HL-60 (cell line): ENCODE data around the gene CCM2.

ENCODE experiments used
- DNase-seq, 2 experiments: peaks; one replicate each; pipeline ENCODE4 v3.0.0-alpha.2; 2010 to 2020; ENCODE audit warnings: low read depth in 1 of 2, low spot score in 1 of 2
- H3K27ac ChIP-seq: fragments of 250-450 bp; sonication (Bioruptor Pico); replicated peaks from 2 replicates; pipeline ENCODE4 v1.5.1; 2020; ENCODE audit warnings: mild to moderate bottlenecking, moderate library complexity
- H3K27me3 ChIP-seq: fragments of 250-450 bp; sonication (Bioruptor Pico); 2 replicates; pipeline ENCODE4 v1.5.1; 2021; ENCODE audit warnings: mild to moderate bottlenecking, moderate library complexity; ENCODE audit not compliant: insufficient read depth, poor library complexity, severe bottlenecking
- H3K4me3 ChIP-seq: replicated peaks from 2 replicates; pipeline ENCODE4 v1.5.1; 2011; ENCODE audit warnings: mild to moderate bottlenecking, control low read depth, low read length; ENCODE audit not compliant: insufficient read depth
- GABPA ChIP-seq: IDR thresholded peaks from 2 replicates; pipeline ENCODE4 v1.6.1; 2012; ENCODE audit warnings: low read depth
- POLR2AphosphoS5 ChIP-seq: IDR thresholded peaks from 2 replicates; pipeline ENCODE4 v1.6.1; 2012; ENCODE audit warnings: low read depth
- SPI1 ChIP-seq: IDR thresholded peaks from 2 replicates; pipeline ENCODE4 v1.6.1; 2012; ENCODE audit warnings: low read depth, mild to moderate bottlenecking, borderline replicate concordance
- TF ChIP-seq, protein P1 (sequence below): IDR thresholded peaks from 2 replicates; pipeline ENCODE4 v1.6.1; 2012; ENCODE audit warnings: low read depth; ENCODE audit not compliant: insufficient replicate concordance
- TF ChIP-seq, protein P2 (sequence below): IDR thresholded peaks from one replicate; pipeline ENCODE4 v1.5.1; 2011; ENCODE audit warnings: low read length, control low read depth, inconsistent platforms; ENCODE audit not compliant: insufficient read depth

The CCM2 gene

DNA sequence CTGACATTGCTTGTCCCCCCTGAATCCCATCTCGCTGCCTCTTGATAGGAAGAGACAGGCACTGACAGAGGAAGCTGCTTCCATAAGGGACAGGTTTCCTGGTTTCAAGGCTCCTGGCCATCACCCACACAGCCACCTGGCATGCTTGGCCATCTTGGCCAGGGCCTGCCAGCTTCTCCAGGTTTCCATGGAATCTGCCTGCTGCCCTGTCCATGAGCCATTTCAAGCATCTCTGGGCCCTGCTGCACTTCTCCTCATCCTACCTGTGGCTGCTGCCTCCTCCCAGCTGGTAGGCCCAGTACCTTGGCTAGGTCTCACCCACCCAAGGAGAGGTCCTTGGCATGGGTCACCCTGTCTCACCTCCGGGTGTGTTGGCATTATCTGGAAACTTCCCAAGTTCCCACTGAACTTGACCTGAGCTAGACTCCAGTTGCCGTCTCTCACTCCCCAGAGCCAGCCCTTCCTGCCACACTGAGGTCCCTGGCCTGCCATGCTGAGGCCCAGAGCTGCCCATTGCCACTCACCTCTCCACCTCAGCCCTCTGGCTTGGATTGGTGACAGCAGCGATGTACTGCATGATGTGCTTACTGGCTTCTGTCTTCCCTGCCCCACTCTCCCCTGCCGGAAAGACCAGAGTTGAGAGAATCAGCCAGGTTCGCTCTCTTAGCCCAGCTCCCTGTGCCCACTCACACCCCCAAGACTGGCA, 23.8 kb upstream of the CCM2 start:
- DNase-seq, result no peak
- H3K27ac ChIP-seq, result peak overlapping the region; percentile 92
- H3K4me3 ChIP-seq, result peak overlapping the region; percentile 64; the same call in 1 of the 2 replicates

DNA sequence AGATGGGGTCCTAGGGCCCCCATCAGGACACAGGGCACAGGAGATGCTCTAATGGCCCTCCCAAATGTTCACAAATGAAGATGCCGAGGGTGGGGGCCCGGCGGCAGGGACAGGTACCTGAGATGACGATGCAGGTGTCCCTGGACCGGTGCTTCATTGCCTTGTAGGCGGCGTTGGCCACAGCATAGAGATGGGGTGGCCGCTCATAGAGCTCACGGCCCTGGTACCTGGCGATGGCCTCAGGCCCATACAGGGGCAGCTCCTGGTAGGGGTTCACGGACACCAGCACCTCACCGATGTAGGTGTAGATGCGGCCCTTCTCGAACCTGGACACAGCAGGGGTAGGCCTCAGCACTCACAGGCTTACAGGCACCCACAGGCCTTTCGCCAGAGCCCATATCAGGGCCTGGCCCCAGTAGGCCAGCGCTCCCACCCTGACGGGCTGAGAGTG, 23.2 kb upstream of the CCM2 start:
- H3K27ac ChIP-seq, result peak overlapping the region; percentile 92
- H3K4me3 ChIP-seq, result peak overlapping the region; percentile 64
- TF ChIP-seq, protein P1, sequence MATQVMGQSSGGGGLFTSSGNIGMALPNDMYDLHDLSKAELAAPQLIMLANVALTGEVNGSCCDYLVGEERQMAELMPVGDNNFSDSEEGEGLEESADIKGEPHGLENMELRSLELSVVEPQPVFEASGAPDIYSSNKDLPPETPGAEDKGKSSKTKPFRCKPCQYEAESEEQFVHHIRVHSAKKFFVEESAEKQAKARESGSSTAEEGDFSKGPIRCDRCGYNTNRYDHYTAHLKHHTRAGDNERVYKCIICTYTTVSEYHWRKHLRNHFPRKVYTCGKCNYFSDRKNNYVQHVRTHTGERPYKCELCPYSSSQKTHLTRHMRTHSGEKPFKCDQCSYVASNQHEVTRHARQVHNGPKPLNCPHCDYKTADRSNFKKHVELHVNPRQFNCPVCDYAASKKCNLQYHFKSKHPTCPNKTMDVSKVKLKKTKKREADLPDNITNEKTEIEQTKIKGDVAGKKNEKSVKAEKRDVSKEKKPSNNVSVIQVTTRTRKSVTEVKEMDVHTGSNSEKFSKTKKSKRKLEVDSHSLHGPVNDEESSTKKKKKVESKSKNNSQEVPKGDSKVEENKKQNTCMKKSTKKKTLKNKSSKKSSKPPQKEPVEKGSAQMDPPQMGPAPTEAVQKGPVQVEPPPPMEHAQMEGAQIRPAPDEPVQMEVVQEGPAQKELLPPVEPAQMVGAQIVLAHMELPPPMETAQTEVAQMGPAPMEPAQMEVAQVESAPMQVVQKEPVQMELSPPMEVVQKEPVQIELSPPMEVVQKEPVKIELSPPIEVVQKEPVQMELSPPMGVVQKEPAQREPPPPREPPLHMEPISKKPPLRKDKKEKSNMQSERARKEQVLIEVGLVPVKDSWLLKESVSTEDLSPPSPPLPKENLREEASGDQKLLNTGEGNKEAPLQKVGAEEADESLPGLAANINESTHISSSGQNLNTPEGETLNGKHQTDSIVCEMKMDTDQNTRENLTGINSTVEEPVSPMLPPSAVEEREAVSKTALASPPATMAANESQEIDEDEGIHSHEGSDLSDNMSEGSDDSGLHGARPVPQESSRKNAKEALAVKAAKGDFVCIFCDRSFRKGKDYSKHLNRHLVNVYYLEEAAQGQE, result no peak
- no peak for DNase-seq
- no peaks in the 10 kb centered on the region for H3K27me3 ChIP-seq

More for the DNA sequence above, 23.8 kb upstream of the CCM2 start:
- H3K27me3 ChIP-seq, result no peaks in the 10 kb centered on the region
- TF ChIP-seq, protein P1, result no peak
- no peak for TF ChIP-seq SPI1
- no peak for TF ChIP-seq GABPA
- TF ChIP-seq POLR2AphosphoS5, result no peak
- TF ChIP-seq, protein P2, sequence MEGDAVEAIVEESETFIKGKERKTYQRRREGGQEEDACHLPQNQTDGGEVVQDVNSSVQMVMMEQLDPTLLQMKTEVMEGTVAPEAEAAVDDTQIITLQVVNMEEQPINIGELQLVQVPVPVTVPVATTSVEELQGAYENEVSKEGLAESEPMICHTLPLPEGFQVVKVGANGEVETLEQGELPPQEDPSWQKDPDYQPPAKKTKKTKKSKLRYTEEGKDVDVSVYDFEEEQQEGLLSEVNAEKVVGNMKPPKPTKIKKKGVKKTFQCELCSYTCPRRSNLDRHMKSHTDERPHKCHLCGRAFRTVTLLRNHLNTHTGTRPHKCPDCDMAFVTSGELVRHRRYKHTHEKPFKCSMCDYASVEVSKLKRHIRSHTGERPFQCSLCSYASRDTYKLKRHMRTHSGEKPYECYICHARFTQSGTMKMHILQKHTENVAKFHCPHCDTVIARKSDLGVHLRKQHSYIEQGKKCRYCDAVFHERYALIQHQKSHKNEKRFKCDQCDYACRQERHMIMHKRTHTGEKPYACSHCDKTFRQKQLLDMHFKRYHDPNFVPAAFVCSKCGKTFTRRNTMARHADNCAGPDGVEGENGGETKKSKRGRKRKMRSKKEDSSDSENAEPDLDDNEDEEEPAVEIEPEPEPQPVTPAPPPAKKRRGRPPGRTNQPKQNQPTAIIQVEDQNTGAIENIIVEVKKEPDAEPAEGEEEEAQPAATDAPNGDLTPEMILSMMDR, result no peak

DNA sequence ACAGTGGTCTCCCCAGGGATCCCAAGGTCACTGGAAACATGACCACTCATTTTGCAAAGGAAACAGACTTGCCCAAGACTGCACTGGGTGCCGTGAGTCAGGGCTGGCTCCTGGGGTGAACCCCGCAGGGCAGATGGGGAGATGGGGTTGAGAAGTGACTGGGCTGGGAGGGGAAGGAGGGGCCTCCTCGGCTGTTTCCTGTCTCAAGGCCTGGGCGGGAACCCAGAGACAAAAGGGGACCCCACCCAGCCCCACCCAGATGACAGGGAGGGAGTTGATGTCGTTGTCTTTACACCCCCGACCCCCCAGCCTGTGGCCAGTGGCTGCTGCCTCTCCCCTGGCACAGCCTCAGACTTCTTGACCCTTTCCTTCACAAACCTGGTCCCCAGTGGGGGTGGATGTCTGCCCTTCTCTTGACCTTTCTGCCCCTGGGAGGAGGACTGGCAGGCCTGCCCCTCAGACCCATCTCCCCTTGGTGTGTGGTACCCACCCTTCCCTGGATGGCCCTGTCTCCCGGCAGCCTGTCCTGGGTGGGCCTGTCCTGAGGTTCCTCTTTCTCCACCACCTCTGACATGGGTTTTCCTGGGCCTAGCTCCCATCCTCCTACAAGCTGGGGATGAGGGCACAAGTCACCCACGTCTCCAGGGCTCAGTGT, 22.6 kb upstream of the CCM2 start:
- DNase-seq, result peak in 1 of 2 experiments; percentile 78
- H3K27me3 ChIP-seq, result no peaks in the 10 kb centered on the region
- H3K27ac ChIP-seq, result peak overlapping the region; percentile 92
- TF ChIP-seq SPI1 (no peak), POLR2AphosphoS5 (peak; percentile 56)
- TF ChIP-seq, protein P1, result peak; percentile 21
- H3K4me3 ChIP-seq, result peak overlapping the region; percentile 64

DNA sequence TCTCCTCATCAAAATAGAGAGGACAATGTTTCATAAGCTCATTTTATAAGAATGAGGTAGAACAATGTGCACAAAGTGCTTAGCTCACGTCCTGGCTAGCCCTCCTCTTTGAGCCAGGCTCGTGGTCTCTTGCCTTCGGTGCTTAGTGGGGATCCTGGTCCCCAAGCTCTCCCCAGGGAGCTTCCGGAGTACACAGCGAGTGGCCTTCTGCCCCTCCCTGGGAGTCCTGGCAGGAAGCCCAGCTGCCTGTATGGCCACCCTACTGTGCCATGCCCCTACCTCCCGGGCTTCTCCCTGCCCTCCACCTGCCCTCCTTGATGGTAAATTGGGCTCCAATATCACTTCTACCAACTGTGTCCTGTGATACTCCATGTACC, 22.1 kb upstream of the CCM2 start:
- Histone ChIP-seq H3K4me3 (peak overlapping the region; percentile 64), H3K27ac (peak overlapping the region; percentile 92)

More for the DNA sequence above, 22.1 kb upstream of the CCM2 start:
- peak in 1 of 2 experiments; percentile 47 for DNase-seq
- no peaks in the 10 kb centered on the region for H3K27me3 ChIP-seq
- TF ChIP-seq POLR2AphosphoS5 (no peak), GABPA (no peak), SPI1 (no peak)
- TF ChIP-seq, protein P1, result no peak
- TF ChIP-seq, protein P2, result no peak
